ENCODE results near the gene LRP1B.

GRCh38 chr2:141364821-141365220 is 766.0 kb downstream of the LRP1B start:
- TF ChIP-seq EZH2 (IDR thresholded peaks at IDR 0.05; ENCODE audit: borderline replicate concordance, low read length) (no peak), CTCF (IDR thresholded peaks at IDR 0.05; ENCODE audit: low read length) (no peak)
